ENCODE data around the gene HTR1D.
"Not testable (repeated sequence)": the region's sequence is repeated elsewhere in the genome, so short reads cannot be mapped to it uniquely, and the experiment has no call there.

HTR1D gene

DNA sequence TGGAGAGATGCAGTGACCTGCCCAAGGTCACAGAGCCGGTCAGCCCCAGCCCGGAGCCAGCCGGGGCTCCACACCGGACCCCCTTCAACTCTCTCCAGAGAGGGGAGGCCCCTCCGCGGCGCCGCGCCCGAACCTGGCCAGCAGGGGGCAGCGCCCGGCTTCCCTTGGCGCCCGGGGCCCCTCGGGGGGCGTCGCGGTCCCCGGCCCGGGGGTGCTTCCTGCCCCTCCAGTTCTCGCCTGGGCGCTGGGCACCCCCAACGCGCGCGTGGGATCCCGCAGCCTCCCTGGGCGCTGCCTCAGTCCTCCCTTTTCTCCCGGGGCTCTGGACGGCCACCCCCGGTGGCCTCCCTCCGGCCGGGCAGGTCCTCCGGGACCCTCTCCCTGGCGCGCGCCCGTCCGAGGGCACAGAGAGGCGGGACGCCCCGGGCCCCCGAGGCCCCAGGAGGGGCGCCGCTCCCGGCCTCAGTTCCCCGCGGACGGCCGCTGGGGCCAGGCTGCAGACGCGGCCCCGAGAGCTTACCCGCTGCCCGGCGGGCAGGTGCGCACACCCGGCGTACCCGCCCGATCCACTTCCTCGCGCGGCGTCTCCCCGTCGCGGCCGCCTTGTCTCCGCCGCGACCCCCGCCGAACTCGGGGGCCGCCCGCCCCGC, 406 bp downstream of the HTR1D start:
- no peak for DNase-seq

- DNase-seq: no peak
Observed at GRCh38 chr1:23215751-23216449, 1.4 kb downstream of the HTR1D start.

DNA sequence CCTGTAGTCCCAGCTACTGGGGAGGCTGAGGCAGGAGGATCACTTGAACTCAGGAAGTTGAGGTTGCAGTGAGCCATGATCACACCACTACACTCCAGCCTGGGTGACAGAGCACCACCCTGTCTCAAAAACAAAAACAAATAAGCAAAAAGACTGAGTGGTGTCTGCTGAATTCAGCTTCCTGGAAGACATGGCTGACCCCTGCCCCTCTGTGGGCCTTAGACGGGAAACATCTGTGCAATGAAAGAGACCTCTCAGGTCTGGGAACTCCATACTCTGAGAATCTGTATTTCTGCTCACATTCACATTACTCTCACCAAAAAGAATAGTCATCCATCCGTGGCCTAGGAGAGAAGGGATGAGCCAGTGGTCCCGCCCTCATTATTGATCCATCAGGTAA, 2.0 kb downstream of the HTR1D start:
- DNase-seq: no peak

DNA sequence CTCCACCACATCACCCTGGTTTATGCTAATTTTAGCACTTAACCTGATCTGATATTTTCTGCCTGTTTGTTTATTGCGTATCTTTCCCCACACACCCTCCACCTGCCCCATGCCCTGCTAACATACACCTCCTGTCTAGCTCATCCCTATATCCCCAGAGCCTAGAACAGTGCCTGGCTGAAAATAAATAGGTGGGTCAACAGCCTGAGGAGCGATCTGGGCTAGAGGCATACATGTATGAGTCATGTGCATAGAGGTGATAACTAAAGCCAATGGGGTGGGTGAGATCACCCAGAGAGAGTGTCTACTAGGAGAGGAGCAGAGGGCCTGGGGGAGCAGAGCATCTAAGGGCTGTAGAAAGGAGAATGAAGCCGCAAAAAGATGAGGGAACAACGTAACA, 2.7 kb downstream of the HTR1D start:
- no peak for DNase-seq

GRCh38 chr1:23211955-23212354, 5.3 kb downstream of the HTR1D start:
- no peak for DNase-seq

DNA sequence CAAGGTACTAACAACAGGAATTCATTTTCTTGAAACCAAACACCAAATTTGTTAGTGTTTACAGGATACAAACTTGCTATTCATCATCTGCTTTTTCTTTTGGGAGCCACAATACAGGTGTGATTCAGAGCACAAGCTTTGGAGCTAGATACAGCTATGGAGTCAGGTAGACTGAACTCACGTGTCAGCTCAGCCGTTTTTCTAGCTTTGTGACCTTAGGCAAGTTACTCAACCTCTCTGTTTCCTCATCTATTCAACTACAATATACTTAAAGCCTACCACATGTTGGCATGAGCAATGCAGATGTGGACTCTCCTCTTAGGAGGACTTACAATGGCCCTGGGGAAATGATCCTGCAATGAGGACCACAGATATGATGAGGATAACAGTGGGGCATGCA, 6.3 kb downstream of the HTR1D start:
- DNase-seq: no peak

- no peak for DNase-seq
Observed at GRCh38 chr1:23210351-23210785, 6.9 kb downstream of the HTR1D start.

GRCh38 chr1:23209770-23210169, 7.5 kb downstream of the HTR1D start:
- no peak for DNase-seq

GRCh38 chr1:23208527-23208926, 8.8 kb downstream of the HTR1D start:
- no peak for DNase-seq

- DNase-seq: not testable (repeated sequence)
Observed at GRCh38 chr1:23207733-23208132, 9.6 kb downstream of the HTR1D start.

DNA sequence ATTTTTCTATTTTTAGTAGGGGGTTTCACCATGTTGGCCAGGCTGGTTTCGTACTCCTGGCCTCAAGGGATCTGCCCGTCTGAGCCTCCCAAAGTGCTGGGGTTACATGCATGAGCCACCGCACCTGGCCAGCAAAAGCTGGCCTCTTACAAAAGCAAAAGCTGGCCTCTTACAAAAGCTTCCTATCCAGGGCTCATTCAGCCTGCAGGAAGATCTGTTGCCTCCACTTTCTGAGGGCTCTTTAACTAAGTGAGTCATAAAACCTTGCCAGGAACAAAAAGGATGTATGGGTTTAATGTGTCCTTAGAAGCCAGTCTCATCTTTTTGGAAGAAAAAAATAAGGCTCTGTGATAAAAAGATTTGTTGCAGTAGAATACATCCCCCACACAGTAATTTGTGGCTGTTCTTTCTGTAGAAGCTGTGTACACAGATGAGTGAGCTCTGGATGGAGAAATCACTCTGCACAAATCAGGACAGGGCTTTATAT, 15.0 kb downstream of the HTR1D start:
- peak; percentile 59 for DNase-seq

- DNase-seq: no peak
Observed at GRCh38 chr1:23200883-23201282, 16.4 kb downstream of the HTR1D start.

DNA sequence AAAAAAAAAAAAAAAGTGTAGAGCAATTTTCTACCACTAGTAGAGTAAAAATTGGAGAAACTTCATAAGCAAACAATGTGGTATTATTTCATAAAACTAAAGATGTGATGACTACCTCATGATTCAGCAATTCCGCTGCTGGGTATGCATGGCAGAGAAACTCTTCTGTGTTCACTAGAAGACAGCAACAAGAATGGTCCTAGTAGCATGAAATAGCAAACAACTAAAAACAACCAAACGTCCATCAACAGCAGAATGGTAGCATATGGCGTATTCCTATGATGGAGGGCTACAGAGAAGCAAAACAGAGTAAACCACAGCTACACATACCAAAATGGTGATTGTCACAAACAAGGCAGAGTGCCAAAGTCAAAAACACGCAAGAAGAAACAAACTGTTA, 18.9 kb downstream of the HTR1D start:
- peak; percentile 95 for DNase-seq

DNA sequence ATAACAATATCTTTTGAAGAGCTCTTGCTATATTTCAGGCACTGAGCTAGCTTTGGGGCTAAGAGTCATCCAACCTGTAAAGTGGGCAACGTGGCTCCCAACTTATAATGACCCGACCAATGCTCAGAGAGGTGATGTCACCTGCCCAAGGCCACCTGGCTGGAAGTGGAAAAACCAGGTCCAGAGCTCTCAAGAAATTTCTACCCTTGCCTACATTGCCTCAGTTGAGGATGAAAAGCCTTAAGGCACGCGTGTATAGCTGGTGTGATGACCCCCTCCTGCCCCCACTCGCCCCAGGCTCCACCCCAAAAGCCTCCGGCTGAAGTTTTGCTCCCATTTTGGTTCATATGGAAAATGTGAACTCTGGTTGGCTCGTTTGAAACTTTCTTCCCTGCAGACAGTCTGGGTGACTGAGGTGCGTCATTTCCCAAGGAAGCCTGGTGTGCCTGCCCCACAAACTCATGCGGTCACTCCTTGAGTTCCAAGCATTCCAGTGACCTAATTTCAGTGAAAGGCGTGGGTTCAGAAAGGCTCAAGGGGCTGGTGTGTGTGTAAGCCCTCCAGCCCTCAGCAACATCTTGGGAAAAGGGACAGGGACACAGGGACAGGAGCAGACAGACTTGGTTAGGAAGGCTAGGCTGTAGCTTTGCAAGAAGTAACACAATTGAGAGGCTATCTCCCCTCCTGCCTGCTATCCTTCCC, 20.5 kb downstream of the HTR1D start:
- DNase-seq: peak; percentile 97

DNA sequence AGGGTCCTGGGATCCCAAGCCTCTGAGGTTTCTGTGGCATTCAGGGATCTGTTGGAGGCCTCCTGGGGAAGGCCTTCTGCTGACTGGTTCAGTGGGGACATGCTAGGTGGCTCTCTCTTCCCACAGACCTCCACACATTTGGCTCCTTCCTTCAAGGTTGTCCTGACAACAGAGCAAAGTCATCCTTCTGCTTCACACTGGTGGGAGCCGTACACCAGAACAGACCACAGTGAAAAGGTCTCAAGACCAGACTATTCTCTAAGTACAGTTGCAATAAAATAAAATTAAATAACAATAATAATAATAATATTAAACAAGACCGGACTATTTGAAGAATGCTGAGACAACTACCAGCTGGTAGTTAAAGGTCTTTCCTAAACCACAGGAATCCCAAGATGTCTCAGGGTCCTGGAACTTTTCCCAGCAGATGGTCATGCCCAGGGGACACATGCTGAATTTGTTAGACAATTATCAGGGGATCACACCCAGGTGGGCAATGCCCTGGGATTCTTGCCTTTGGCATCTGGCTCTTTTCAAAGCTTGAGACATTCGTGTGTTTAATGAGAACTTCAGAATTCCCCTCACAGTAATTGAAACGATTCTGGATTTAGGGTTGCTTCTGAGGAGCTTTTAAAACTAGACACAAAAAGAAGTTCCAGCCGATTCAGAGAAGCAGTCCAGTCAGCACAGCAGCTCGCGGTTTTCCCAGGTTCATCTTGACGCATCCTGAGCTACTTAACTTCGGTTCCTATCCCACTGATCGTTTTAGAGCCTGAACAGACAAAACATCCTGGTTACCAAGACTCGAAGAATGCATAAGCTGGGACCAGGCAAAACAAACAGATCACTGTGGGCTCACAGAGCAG, 22.9 kb downstream of the HTR1D start:
- peak; percentile 91 for DNase-seq

DNA sequence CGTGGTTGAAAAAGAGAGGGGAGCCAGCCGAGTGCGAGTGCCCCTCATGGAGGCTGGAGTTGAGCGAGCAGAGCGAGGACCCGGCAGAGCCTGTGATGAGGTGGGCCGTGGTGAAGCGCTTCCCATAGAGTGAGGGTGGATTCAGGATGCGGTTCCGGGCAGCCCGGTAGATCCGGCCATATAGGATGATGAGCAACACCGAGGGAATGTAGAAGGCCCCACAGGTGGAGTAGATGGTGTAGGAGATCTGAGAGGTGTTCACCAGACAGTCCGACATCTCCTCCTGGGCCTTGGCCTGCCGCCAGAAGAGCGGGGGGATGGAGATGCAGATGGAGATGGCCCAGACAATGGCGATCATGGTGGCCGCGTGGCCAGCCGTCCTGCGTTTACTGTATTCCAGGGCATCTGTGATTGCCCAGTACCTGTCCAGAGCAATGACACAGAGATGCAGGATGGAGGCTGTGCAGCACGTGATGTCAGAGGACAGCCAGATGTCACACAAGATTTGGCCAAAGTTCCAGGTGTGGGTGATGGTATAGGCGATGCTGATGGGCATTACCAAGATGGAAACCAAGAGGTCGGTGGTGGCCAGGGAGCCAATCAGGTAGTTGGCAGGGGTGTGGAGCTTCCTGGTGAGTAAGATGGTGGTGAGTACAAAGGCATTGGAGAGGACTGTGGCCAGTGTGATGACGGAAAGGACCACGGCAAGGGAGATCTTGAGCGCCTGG, 23.7 kb downstream of the HTR1D start:
- no peak for DNase-seq

DNA sequence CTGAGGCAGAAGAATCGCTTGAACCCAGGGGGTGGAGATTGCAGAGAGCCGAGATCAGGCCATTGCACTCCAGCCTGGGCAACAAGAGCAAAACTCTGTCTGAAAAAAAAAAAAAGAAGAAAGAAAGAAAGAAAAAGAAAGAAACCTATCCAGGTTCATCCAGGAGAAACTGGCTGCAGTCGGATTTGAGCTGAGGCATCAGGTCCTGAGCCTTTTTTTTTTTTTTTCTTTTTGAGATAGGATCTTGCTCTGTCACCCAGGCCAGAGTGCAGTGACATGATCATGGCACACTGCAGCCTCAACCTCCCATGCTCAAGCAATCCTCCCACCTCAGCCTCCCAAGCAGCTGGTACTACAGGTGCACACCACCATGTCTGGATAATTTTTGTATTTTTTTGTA, 26.1 kb downstream of the HTR1D start:
- DNase-seq: no peak

DNA sequence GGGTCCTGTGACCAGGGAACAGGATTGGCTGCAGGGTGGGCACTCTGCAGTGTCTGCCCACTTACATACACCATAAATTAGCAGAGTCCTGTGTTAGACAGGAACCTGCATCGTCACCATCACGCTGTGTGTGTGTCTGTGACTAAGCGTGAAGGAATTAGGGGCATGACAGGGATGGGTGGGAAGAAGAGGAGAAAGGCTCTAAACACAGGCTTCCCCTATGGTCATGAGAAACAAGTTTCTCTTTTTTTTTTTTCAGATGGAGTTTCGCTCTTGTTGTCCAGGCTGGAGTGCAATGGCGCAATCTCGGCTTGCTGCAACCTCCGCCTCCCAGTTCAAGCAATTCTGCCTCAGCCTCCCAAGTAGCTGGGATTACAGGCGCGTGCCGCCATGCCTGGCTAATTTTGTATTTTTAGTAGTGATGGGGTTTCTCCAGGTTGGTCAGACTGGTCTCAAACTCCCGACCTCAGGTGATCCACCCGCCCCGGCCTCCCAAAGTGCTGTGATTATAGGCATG, 28.3 kb downstream of the HTR1D start:
- DNase-seq: peak; percentile 97

GRCh38 chr1:23188434-23188884, 28.8 kb downstream of the HTR1D start:
- no peak for DNase-seq

GRCh38 chr1:23187637-23188036, 29.7 kb downstream of the HTR1D start:
- DNase-seq: no peak

GRCh38 chr1:23185381-23185780, 31.9 kb downstream of the HTR1D start:
- DNase-seq: no peak
